GM19025 (cell line): ENCODE data around the gene LGSN.
"Not testable (repeated sequence)": the region's sequence is repeated elsewhere in the genome, so short reads cannot be mapped to it uniquely, and the experiment has no call there.

ENCODE experiments used
- ATAC-seq: cut with Tn5 transposase; IDR thresholded peaks from one replicate; pipeline ENCODE4 v1.9.1; 2021; ENCODE audit warnings: mild to moderate bottlenecking, low read depth, moderate library complexity; ENCODE audit not compliant: unreplicated experiment

Gene LGSN

GRCh38 chr6:63249875-63250482, 69.8 kb downstream of the LGSN start:
- no peak for ATAC-seq

GRCh38 chr6:63246581-63246980, 73.2 kb downstream of the LGSN start:
- no peak for ATAC-seq

- ATAC-seq = no peak
Observed at GRCh38 chr6:63245909-63246308, 73.9 kb downstream of the LGSN start.

GRCh38 chr6:63245420-63245819, 74.4 kb downstream of the LGSN start:
- ATAC-seq = no peak

- ATAC-seq = no peak
Observed at GRCh38 chr6:63236398-63236817, 83.4 kb downstream of the LGSN start.

- not testable (repeated sequence) for ATAC-seq
Observed at GRCh38 chr6:63230511-63230910, 89.3 kb downstream of the LGSN start.

- not testable (repeated sequence) for ATAC-seq
Observed at GRCh38 chr6:63230027-63230426, 89.8 kb downstream of the LGSN start.

- not testable (repeated sequence) for ATAC-seq
Observed at GRCh38 chr6:63227928-63228894, 91.6 kb downstream of the LGSN start.

- not testable (repeated sequence) for ATAC-seq
Observed at GRCh38 chr6:63225987-63226386, 93.8 kb downstream of the LGSN start.
